ENCODE results near the gene TACC2.
"Not testable (repeated sequence)": the region's sequence is repeated elsewhere in the genome, so short reads cannot be mapped to it uniquely, and the experiment has no call there.

The TACC2 gene

DNA sequence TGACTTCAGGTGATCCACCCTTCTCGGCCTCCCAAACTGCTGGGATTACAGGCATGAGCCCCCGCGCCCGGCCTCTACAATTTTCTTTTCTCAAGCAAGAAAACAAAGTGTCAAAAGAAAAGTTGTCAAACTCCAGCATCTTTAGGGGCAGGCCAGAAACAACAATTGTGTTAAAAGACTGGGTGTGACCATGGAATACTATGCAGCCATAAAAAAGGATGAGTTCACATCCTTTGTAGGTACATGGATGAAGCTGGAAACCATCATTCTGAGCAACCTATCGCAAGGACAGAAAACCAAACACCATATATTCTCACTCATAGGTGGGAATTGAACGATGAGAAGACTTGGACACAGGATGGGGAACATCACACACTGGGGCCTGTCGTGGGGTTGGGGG, 34.3 kb downstream of the TACC2 start:
- not testable (repeated sequence) for DNase-seq (ENCODE audit: low spot score)

DNA sequence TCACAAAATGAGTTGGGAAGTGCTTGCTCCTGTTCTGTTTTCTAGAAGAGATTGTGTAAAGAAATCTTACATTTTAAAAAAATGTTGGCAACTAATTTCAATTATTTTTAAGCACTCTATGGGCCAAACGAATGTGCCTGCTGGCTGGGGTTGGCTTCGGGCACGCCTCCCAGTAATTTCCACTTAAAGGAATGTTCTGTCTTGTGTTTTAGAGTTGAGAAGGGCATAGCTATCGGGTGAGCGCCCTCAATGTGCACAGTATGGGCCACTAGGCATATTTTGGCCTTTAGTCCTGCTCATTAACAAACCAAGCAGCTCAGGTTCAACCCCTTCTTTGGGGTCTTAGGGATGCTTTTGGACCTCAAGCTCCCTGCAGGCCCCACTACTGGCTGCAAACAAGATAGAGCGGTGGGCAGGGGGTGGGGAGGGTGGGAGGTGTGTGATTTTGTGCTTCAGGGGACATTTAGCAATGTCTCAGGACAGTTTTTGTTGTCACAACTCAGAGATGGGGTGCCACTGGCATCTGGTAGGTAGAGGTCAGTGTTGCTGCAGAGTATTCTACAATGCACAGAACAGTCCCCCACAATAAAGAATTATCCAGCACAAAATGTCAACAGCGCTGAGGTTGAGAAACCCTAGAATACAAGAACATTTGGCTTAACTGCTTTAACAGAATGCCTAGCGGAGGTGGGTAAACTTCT, 40.7 kb downstream of the TACC2 start:
- no peak for DNase-seq (ENCODE audit: low spot score)

- DNase-seq (ENCODE audit: low spot score), result no peak
These were observed 41.2 kb downstream of the TACC2 start for GRCh38 chr10:122030200-122030552.

DNA sequence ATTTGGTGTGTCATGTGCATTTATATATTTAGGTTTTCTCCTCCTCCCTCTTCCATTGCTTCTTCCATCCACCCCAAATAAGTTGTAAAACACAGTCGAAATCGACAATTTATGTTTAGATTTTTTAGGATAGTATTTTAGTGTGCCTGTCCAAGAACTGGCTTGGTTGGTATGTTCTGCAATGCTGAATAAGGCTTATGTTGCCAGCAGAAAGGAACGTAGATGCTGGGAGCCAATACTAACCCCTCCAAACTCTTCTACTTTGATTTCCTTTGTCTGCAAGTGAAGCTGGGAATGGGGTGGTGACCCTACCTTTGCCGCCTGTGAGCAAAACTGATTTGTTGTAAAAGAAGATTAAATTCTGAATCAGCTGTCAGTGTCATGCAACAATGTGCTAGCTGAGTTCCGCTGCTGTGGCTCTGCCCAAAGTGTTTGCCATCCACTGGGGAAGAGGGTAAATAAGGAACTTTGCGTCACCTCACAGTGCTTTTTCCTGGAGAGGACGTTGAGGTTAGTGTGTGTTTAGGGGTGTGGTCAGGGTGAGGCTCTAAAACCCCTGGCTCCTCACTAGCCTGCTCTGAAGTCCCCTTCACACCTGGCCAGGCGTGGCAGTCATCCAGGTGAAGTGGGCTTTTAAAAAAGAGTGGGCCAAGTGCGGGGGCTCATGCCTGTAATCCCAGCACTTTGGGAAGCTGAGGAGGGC, 44.4 kb downstream of the TACC2 start:
- DNase-seq (ENCODE audit: low spot score), result no peak

GRCh38 chr10:122034149-122034756, 45.3 kb downstream of the TACC2 start:
- DNase-seq (ENCODE audit: low spot score), result no peak

- no peak for DNase-seq (ENCODE audit: low spot score)
These were observed 51.8 kb downstream of the TACC2 start for GRCh38 chr10:122040786-122041185.

DNA sequence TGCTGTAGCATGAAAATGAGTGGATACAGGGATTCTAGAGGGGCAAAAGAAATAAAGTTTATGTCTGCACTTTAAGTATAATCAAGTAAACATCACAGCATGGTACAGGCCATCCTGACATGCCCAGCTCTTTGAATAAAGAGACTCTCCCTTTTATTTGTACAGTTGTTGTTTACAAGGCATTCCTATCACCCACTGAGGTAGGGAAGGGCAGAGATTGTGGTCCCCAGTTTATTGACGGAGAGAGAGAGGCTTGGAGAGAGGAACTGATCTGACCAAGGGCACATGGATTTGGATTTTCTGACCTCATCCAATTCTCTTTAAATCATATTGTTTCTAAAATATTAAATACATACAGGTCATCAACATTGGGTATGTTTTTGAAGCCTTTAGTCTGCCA, 53.9 kb downstream of the TACC2 start:
- DNase-seq (ENCODE audit: low spot score), result no peak

DNA sequence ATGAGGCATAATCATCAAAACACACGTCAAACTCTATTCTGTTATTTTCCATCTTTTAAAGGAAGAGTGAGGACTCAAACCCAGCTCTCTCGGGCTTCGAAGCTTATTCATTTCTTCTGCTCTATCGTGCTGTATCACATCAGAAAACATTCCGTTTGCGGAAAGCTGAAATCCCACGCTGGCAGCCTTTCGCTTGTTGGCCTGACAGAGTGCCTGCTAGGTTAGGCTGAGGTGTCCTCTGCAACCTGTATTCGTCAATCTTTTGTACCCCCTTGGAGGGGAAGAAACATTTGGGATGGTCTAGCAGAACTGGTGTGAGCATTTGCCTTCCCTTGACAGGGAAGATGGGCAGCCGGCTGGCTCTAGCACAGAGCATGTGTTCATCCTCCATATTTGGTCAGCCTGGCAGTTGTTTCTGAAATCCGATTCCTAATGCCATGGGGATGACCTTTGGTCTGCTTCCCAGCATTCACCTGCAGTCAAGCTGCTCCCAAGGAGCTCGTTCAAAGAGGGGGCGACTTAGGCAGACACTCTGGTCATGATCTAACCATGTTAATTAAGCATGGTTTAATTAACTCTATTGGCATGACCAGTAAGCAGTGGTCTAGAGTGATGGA, 55.2 kb downstream of the TACC2 start:
- no peak for DNase-seq (ENCODE audit: low spot score)

DNA sequence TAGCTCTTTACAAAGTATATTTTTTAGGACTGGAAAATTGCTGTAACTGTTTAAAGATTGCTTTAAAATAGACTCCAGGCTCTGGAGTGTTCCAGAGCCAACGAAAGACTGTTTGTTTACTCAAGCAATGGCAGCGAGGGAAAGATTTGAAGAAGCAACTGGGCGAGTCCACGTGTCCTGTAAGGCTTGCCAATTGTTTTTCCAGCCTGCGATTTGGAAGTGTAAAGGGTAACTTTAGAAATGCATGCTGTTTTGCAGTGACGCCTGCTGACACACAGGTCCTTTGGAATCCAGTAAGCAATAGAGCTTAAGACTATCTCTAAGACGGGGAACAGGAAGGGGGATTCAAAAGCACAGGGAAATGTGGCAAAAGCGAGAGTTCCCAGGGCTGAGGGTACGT, 55.8 kb downstream of the TACC2 start:
- DNase-seq (ENCODE audit: low spot score), result no peak

GRCh38 chr10:122045212-122045611, 56.2 kb downstream of the TACC2 start:
- DNase-seq (ENCODE audit: low spot score), result no peak

DNA sequence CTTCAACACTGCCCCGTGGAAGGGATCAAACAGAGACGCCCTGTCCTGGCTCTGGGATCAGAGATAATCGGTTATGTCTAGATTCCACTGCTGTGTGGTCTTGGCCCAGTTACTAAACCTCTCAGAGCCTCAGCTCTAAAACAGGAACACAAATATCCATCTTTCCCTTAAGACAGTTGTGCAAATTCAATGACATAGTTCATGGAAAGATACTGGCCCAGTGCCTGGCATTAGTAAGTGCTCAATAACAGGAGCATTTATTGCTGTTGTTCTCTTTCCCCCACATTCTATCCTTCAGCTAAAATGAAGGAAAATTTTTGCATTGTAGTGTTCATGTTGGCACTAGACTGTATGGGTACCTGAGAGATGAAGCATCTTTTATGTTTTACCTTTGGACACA, 58.6 kb downstream of the TACC2 start:
- DNase-seq (ENCODE audit: low spot score), result no peak

GRCh38 chr10:122049076-122049475, 60.1 kb downstream of the TACC2 start:
- DNase-seq (ENCODE audit: low spot score), result no peak

GRCh38 chr10:122050311-122050710, 61.3 kb downstream of the TACC2 start:
- no peak for DNase-seq (ENCODE audit: low spot score)

- no peak for DNase-seq (ENCODE audit: low spot score)
These were observed 61.8 kb downstream of the TACC2 start for GRCh38 chr10:122050811-122051210.

DNA sequence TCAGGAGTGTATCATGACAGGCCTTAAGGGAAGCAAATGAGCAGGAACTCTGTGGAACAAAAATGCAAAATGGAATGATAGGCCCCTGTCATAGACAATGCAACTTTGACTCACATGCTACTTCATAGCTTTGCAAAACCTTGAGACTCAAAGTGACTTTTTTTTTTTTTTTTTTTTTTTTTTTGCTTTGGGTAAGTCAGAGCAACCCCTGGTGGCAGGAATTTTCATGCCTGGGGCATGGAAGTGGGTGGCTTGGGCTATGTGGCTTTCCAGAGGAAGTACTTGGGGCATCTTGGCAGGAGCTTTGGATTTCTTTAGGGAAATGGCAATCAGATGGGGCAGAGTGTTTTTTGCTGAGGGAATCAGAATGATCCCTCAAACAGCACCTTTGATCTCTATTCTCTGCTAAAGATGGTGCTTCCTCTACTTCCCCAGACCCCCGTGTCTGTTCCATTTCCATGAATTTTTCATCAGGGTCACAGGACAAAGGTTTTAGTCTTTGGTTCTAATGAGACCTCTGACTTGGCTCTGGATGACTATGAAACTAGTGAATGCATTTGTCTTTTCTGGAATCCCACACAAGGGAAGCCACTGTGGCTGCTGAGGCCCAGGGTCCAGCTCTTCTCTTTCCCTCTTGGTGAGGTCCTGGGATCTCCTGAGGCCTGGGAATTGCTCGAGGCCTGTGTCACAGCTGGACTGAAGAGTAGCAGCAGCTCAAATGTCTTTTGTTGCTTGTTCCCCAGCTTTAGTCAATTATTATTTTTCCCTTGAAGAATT, 62.8 kb downstream of the TACC2 start:
- no peak for DNase-seq (ENCODE audit: low spot score)

GRCh38 chr10:122052701-122053100, 63.7 kb downstream of the TACC2 start:
- DNase-seq (ENCODE audit: low spot score), result no peak

DNA sequence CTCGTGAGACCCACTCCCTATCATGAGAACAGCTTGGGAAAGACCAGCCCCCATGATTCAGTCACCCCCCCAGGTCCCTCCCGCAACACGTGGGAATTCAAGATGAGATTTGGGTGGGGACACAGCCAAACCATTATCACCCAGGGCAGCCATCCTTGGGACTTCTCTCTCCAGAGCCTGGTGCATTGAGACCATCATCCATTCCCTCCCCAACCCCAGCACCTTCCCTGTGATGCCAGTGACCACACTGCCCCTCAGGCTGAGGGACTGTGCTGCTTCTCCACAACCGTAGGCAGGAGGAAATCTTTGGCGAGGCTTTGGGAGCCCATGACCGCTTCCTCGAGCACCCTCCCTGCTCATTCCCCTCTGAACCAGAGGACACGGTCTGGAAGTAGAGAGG, 64.4 kb downstream of the TACC2 start:
- DNase-seq (ENCODE audit: low spot score), result no peak

- no peak for DNase-seq (ENCODE audit: low spot score)
These were observed 65.4 kb downstream of the TACC2 start for GRCh38 chr10:122054048-122055025.

DNA sequence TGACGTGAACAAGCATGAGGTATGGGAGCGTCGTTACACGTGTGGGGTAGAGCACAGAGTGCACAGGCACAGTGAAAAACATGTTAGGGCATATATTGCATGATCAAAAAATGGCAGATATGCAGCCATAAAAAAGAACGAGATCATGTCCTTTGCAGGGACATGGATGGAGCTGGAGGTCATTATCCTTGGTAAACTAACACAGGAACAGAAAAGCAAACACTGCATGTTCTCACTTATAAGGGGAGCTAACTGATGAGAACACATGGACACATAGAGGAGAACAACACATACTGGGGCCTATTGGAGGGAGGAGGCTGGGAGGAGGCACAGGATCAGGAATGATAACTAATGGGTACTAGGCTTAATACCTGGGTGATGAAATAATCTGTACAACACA, 66.3 kb downstream of the TACC2 start:
- no peak for DNase-seq (ENCODE audit: low spot score)

GRCh38 chr10:122056431-122057094, 67.6 kb downstream of the TACC2 start:
- no peak for DNase-seq (ENCODE audit: low spot score)
